A549 treated with Hydrocortisone at 1 μM for 4 hours (cell line): ENCODE measurements around the gene RSPH1. TPM values are rescaled to one million over a fixed set of nuclear protein-coding genes. Genes with fewer than 3 reads are reported as not detected.

ENCODE experiments used
- total RNA-seq: library from RNA; stranded (reverse); fragments of 200-300 nt; extraction: Qiagen RNA extraction; gene quantifications from 5 replicates; pipeline ENCODE4 v1.2.3, GENCODE V29; 2022

RSPH1 gene
- total RNA-seq: 0.63 to 0.93 TPM (median 0.84 TPM) in 5 replicates

GRCh38 chr21:42496120-42496838, at the start of gene RSPH1:
TSS of gene RSPH1 (minus strand) at chr21:42496224. CDS start at chr21:42496186, 38 bp downstream.

GRCh38 chr21:42513151-42513984, 17.3 kb upstream of the RSPH1 start, which contains the start of gene SLC37A1:
TSS of gene SLC37A1 (plus strand) at chr21:42513852. CDS start at chr21:42518455, 4,603 bp downstream.

Other genes starting within 250 kb of the RSPH1 start
- gene TFF3, start 180.8 kb downstream of the RSPH1 start, total RNA-seq: 0.25 TPM in 1 of 5 replicates, not detected in the others
- not detected in 5 replicates for gene TFF2, start 145.2 kb downstream of the RSPH1 start, total RNA-seq
- gene TFF1, start 129.7 kb downstream of the RSPH1 start, total RNA-seq: 21.7 to 28.6 TPM (median 26.5 TPM) in 5 replicates
- gene TMPRSS3, start 100.2 kb downstream of the RSPH1 start, total RNA-seq: 0.10 to 0.36 TPM (median 0.22 TPM) in 5 replicates
- gene UBASH3A, start 92.3 kb downstream of the RSPH1 start, total RNA-seq: 0.12 to 0.20 TPM (median 0.13 TPM) in 5 replicates
- gene SLC37A1, start 17.6 kb upstream of the RSPH1 start, total RNA-seq: 2.9 to 3.5 TPM (median 3.3 TPM) in 5 replicates
- 1.1 to 1.8 TPM (median 1.2 TPM) in 5 replicates for gene PDE9A, start 157.4 kb upstream of the RSPH1 start, total RNA-seq